Measurements from ENCODE around the gene GRIK2.

- TF ChIP-seq CTCF (IDR thresholded peaks at IDR 0.05) (no peak), POLR2A (IDR thresholded peaks at IDR 0.05) (no peak)
These were observed 150.3 kb downstream of the GRIK2 start for GRCh38 chr6:101543796-101544195.

All from tibial nerve (tissue), 3 donors.